Right cardiac atrium (tissue), 5 donors: Measurements from ENCODE around the gene LRRC17. TPM values are rescaled to one million over a fixed set of nuclear protein-coding genes. Genes with fewer than 3 reads are reported as not detected.
A peak's percentile ranks its signal among the peaks of the same experiment; 100 is the strongest.

ENCODE experiments used
- ATAC-seq, 2 donors: fragments of 200-7000 bp; cut with Tn5 transposase; one replicate each; pipeline versions ENCODE4 v1.8.0 to v1.9.1; 2020; ENCODE audit warnings: moderate library complexity in 2 of 2, mild to moderate bottlenecking in 1 of 2
- DNase-seq, 3 donors: peaks; one replicate each; pipeline ENCODE4 v3.0.0-alpha.2; 2020
- H3K27ac ChIP-seq: one replicate; pipeline ENCODE4 v1.5.1; 2013; ENCODE audit warnings: mild to moderate bottlenecking, low read length, control low read depth, moderate library complexity
- H3K27me3 ChIP-seq: one replicate; pipeline ENCODE4 v1.6.1; 2013; ENCODE audit not compliant: control insufficient read depth, insufficient read depth
- H3K4me1 ChIP-seq: one replicate; pipeline ENCODE4 v1.6.1; 2013; ENCODE audit warnings: low read length; ENCODE audit not compliant: control insufficient read depth, insufficient read depth
- H3K4me3 ChIP-seq: one replicate; pipeline ENCODE4 v1.5.1; 2013; ENCODE audit warnings: low read length, control low read depth
- H3K9me3 ChIP-seq: one replicate; pipeline ENCODE4 v1.6.1; 2013; ENCODE audit warnings: low read length; ENCODE audit not compliant: control insufficient read depth
- WGBS: extraction: QIAGEN DNeasy Blood & Tissue Kit; methylation state at CpG from one replicate; pipeline ENCODE4 v1.1.7; 2013; 5-methylcytosine and 5-hydroxymethylcytosine counted together
- intact Hi-C, 4 donors: fragments of 100-400 bp; cut with DNase I; formaldehyde crosslinking; loops; one replicate each; pipeline versions ENCODE4 v1.11.0 to v1.14.0; 2022 to 2023
- polyA plus RNA-seq: library from polyadenylated mRNA; stranded (reverse); fragments of 200-250 nt; gene quantifications from one replicate; pipeline ENCODE4 v1.2.3, GENCODE V29; 2013
- total RNA-seq, 4 donors: library from RNA; stranded (reverse); fragmentation: NEBNext Ultra II Directional; extraction: Animal tissue kit (Norgen Biotek cat#: 25700); gene quantifications; one replicate each; pipeline ENCODE4 v1.2.1, GENCODE V29; 2021
- donor health status: healthy with polysubstance abuse.
- donor health status: DM: no; HTN: yes; CAD: no.
- donor health status: DM: no; HTN: no; CAD: no.
- donor health status: DM: no; HTN: yes; CAD: no; lungs with severe emphysema.
- donor health status: DM: yes; HTN: yes; CAD: no.

LRRC17 gene
- total and polyA plus RNA-seq, 5 donors = 3.0 to 6.7 (median 5.1) TPM

GRCh38 chr7:102926783-102927140, 14.0 kb downstream of the LRRC17 start:
- no peak for ATAC-seq
- no peaks in the 10 kb centered on the region for H3K9me3 ChIP-seq
- no peak overlapping the region for H3K27ac ChIP-seq
- no peaks in the 10 kb centered on the region for H3K27me3 ChIP-seq
- no peak overlapping the region for H3K4me3 ChIP-seq
- no peak for DNase-seq
- intact Hi-C loops = no loop called here
- H3K4me1 ChIP-seq = peaks cover 5% of the 10 kb centered on the region

- Histone ChIP-seq H3K27ac (no peak overlapping the region), H3K27me3 (no peaks in the 10 kb centered on the region), H3K4me1 (peaks cover 5% of the 10 kb centered on the region), H3K4me3 (no peak overlapping the region), H3K9me3 (no peaks in the 10 kb centered on the region)
- intact Hi-C loops = no loop called here
- ATAC-seq = no peak
- 32% methylated on average over 2 of the region's 2 CpGs for WGBS
- DNase-seq = no peak
These were observed 14.6 kb downstream of the LRRC17 start for GRCh38 chr7:102927312-102927933.

- no peak overlapping the region for H3K4me3 ChIP-seq
- 70% methylated on average over 1 of the region's 1 CpG for WGBS
- H3K27ac ChIP-seq = no peak overlapping the region
- H3K27me3 ChIP-seq = no peaks in the 10 kb centered on the region
- peaks cover 2% of the 10 kb centered on the region for H3K4me1 ChIP-seq
- DNase-seq (no peak), ATAC-seq (no peak)
- intact Hi-C loops = no loop called here
- H3K9me3 ChIP-seq = no peaks in the 10 kb centered on the region
These were observed 19.0 kb downstream of the LRRC17 start for GRCh38 chr7:102931757-102932156.

GRCh38 chr7:102933763-102934162, 21.0 kb downstream of the LRRC17 start:
- DNase-seq (peak; percentile 89 to 92 (median 90)), ATAC-seq (peak; percentile 97 to 98)
- Histone ChIP-seq H3K4me1 (no peaks in the 10 kb centered on the region), H3K9me3 (no peaks in the 10 kb centered on the region), H3K27ac (peak overlapping the region; percentile 89), H3K27me3 (no peaks in the 10 kb centered on the region), H3K4me3 (no peak overlapping the region)
- intact Hi-C loops = no loop called here
- 57% methylated on average over 15 of the region's 15 CpGs for WGBS

GRCh38 chr7:102934239-102934638, 21.4 kb downstream of the LRRC17 start:
- Histone ChIP-seq H3K27me3 (no peaks in the 10 kb centered on the region), H3K4me3 (peak overlapping the region; percentile 22), H3K27ac (peak overlapping the region; percentile 89), H3K4me1 (peaks cover 2% of the 10 kb centered on the region), H3K9me3 (no peaks in the 10 kb centered on the region)
- DNase-seq (no peak), ATAC-seq (no peak)
- 61% methylated on average over 8 of the region's 8 CpGs for WGBS
- intact Hi-C loops = no loop called here

GRCh38 chr7:102934701-102935100, 21.9 kb downstream of the LRRC17 start:
- WGBS = 59% methylated on average over 3 of the region's 3 CpGs
- ATAC-seq (no peak), DNase-seq (no peak)
- intact Hi-C loops = no loop called here
- peak overlapping the region; percentile 22 for H3K4me3 ChIP-seq
- H3K9me3 ChIP-seq = no peaks in the 10 kb centered on the region
- peak overlapping the region; percentile 89 for H3K27ac ChIP-seq
- peaks cover 2% of the 10 kb centered on the region for H3K4me1 ChIP-seq
- no peaks in the 10 kb centered on the region for H3K27me3 ChIP-seq

- intact Hi-C loops = no loop called here
- H3K9me3 ChIP-seq = no peaks in the 10 kb centered on the region
- DNase-seq (no peak), ATAC-seq (no peak)
- peak overlapping the region; percentile 22 for H3K4me3 ChIP-seq
- no peak overlapping the region for H3K27ac ChIP-seq
- no peaks in the 10 kb centered on the region for H3K27me3 ChIP-seq
- H3K4me1 ChIP-seq = peaks cover 2% of the 10 kb centered on the region
- 44% methylated on average over 6 of the region's 6 CpGs for WGBS
These were observed 22.8 kb downstream of the LRRC17 start for GRCh38 chr7:102935450-102936115.

- WGBS = 63% methylated on average over 1 of the region's 1 CpG
- H3K9me3 ChIP-seq = no peaks in the 10 kb centered on the region
- intact Hi-C loops = no loop called here
- DNase-seq (no peak), ATAC-seq (no peak)
- no peak overlapping the region for H3K4me3 ChIP-seq
- peaks cover 2% of the 10 kb centered on the region for H3K4me1 ChIP-seq
- H3K27me3 ChIP-seq = no peaks in the 10 kb centered on the region
- H3K27ac ChIP-seq = peak overlapping the region; percentile 74
These were observed 25.9 kb downstream of the LRRC17 start for GRCh38 chr7:102938679-102939078.

- Histone ChIP-seq H3K27me3 (no peaks in the 10 kb centered on the region), H3K9me3 (no peaks in the 10 kb centered on the region), H3K27ac (no peak overlapping the region), H3K4me1 (peaks cover 2% of the 10 kb centered on the region), H3K4me3 (no peak overlapping the region)
- 56% methylated on average over 4 of the region's 4 CpGs for WGBS
- intact Hi-C loops = no loop called here
- ATAC-seq = no peak
- no peak for DNase-seq
These were observed 29.5 kb downstream of the LRRC17 start for GRCh38 chr7:102942181-102942866.

- 64% methylated on average over 1 of the region's 1 CpG for WGBS
- Histone ChIP-seq H3K4me3 (no peak overlapping the region), H3K4me1 (peaks cover 2% of the 10 kb centered on the region), H3K9me3 (no peaks in the 10 kb centered on the region), H3K27ac (no peak overlapping the region), H3K27me3 (no peaks in the 10 kb centered on the region)
- intact Hi-C loops = no loop called here
- ATAC-seq = no peak
- DNase-seq = no peak
These were observed 30.1 kb downstream of the LRRC17 start for GRCh38 chr7:102942868-102943267.

GRCh38 chr7:102943423-102944169, 30.8 kb downstream of the LRRC17 start:
- H3K27ac ChIP-seq = no peak overlapping the region
- intact Hi-C loops = no loop called here
- DNase-seq (no peak), ATAC-seq (no peak)
- H3K4me3 ChIP-seq = no peak overlapping the region
- H3K9me3 ChIP-seq = no peaks in the 10 kb centered on the region
- no peaks in the 10 kb centered on the region for H3K27me3 ChIP-seq
- WGBS = 80% methylated on average over 5 of the region's 5 CpGs
- H3K4me1 ChIP-seq = peaks cover 2% of the 10 kb centered on the region
